Measurements from ENCODE around the gene USHBP1. TPM values are rescaled to one million over a fixed set of nuclear protein-coding genes. Genes with fewer than 3 reads are reported as not detected.

Gene USHBP1
- total and polyA plus RNA-seq, 2 of the 13 experiments (the other 11 are each of a cell fraction or from before 2014, with no cell fraction given): 0.15 to 1.5 TPM

- TF ChIP-seq HOXA7 (CRISPR knock-in tag; IDR thresholded peaks at IDR 0.05): no peak
- 0 out of 2 replicates have a peak, but pooled peaks have one; percentile 40 for TF ChIP-seq ZNF891 (CRISPR knock-in tag; IDR thresholded peaks at IDR 0.05)
- peak; percentile 89; the same call in 1 of the 2 replicates for TF ChIP-seq PCBP1 (IDR thresholded peaks at IDR 0.05; ENCODE audit: borderline replicate concordance, low read depth, low read length)
- peak in 1 of 2 experiments; percentile 67; a peak in 2 of 4 replicates for TF ChIP-seq KLF16 (CRISPR knock-in tag; IDR thresholded peaks at IDR 0.05)
- TF ChIP-seq CREB3 (CRISPR knock-in tag; IDR thresholded peaks at IDR 0.05): no peak
- TF ChIP-seq NFKBIZ (CRISPR knock-in tag; IDR thresholded peaks at IDR 0.05): 0 out of 2 replicates have a peak, but pooled peaks have one; percentile 60
- TF ChIP-seq MBNL3 (CRISPR knock-in tag; conservative IDR thresholded peaks at IDR 0.05): no peak
- TF ChIP-seq AGO1 (IDR thresholded peaks at IDR 0.05; ENCODE audit: low read depth, low read length, poor library complexity, severe bottlenecking): no peak
- TF ChIP-seq ZNF574 (CRISPR knock-in tag; IDR thresholded peaks at IDR 0.05): peak; percentile 59; the same call in 1 of the 2 replicates
- no peak for TF ChIP-seq ZNF496 (CRISPR knock-in tag; IDR thresholded peaks at IDR 0.05; ENCODE audit: insufficient replicate concordance)
- no peak for TF ChIP-seq ZEB1 (IDR thresholded peaks at IDR 0.05; ENCODE audit: insufficient replicate concordance, low read depth)
- peak; percentile 81 for TF ChIP-seq DRAP1 (CRISPR knock-in tag; IDR thresholded peaks at IDR 0.05)
- TF ChIP-seq ERF (CRISPR knock-in tag; IDR thresholded peaks at IDR 0.05): no peak
- peak; percentile 63; the same call in 1 of the 2 replicates for TF ChIP-seq ZNF33B (CRISPR knock-in tag; IDR thresholded peaks at IDR 0.05)
- TF ChIP-seq MYC (CRISPR knock-in tag; IDR thresholded peaks at IDR 0.05; ENCODE audit: borderline replicate concordance): peak; percentile 51; the same call in 1 of the 2 replicates
- no peak for TF ChIP-seq STAT5B (CRISPR knock-in tag; IDR thresholded peaks at IDR 0.05)
- peak; percentile 93 for TF ChIP-seq GABPB1 (CRISPR knock-in tag; IDR thresholded peaks at IDR 0.05)
- TF ChIP-seq, protein P1, sequence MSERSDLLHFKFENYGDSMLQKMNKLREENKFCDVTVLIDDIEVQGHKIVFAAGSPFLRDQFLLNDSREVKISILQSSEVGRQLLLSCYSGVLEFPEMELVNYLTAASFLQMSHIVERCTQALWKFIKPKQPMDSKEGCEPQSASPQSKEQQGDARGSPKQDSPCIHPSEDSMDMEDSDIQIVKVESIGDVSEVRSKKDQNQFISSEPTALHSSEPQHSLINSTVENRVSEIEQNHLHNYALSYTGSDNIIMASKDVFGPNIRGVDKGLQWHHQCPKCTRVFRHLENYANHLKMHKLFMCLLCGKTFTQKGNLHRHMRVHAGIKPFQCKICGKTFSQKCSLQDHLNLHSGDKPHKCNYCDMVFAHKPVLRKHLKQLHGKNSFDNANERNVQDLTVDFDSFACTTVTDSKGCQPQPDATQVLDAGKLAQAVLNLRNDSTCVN (CRISPR knock-in tag; IDR thresholded peaks at IDR 0.05; ENCODE audit: borderline replicate concordance): 0 out of 2 replicates have a peak, but pooled peaks have one; percentile 20
- TF ChIP-seq PHF21A (CRISPR knock-in tag; IDR thresholded peaks at IDR 0.05): 0 out of 2 replicates have a peak, but pooled peaks have one; percentile 6
- TF ChIP-seq THAP9 (CRISPR knock-in tag; IDR thresholded peaks at IDR 0.05; ENCODE audit: borderline replicate concordance): peak; percentile 70; the same call in 1 of the 2 replicates
- TF ChIP-seq NFYB (CRISPR knock-in tag; IDR thresholded peaks at IDR 0.05): peak; percentile 99
Measured at GRCh38 chr19:17309198-17309964, 44.8 kb upstream of the USHBP1 start, which contains the start of gene DDA1 (continued).

Measured in HepG2 (cell line).